H1 (cell line): ENCODE results near the gene ANO2. TPM values are rescaled to one million over a fixed set of nuclear protein-coding genes. Genes with fewer than 3 reads are reported as not detected.

ENCODE experiments used
- CTCF ChIA-PET: fragments of 300-600 bp; sonication (Branson Sonifier 250); formaldehyde crosslinking; loops from one replicate; lab custom pipeline; 2021; ENCODE audit not compliant: partially characterized antibody; lab: Charles Lee
- POLR2A ChIA-PET: fragments of 300-600 bp; sonication (Branson Sonifier 250); formaldehyde crosslinking; loops from one replicate; lab custom pipeline; 2021; ENCODE audit warnings: inconsistent platforms; ENCODE audit not compliant: partially characterized antibody; lab: Charles Lee
- DNase-seq, 2 experiments: peaks; one replicate each; pipeline versions ENCODE4 v3.0.0 to v3.0.0-alpha.2; 2010 to 2022; ENCODE audit warnings: low spot score in 2 of 2, low read depth in 1 of 2, mixed read lengths in 1 of 2
- FAIRE-seq: peaks from 2 replicates; lab custom pipeline; 2011; peaks lifted over from hg19 to GRCh38; lab: Jason Lieb, UNC
- H2AFZ ChIP-seq: 2 replicates; pipeline ENCODE4 v1.8.1; 2012; ENCODE audit warnings: low read length, inconsistent platforms
- H2AK5ac ChIP-seq: 2 replicates; pipeline ENCODE4 v1.6.1; 2013; ENCODE audit warnings: low read depth, low read length
- H2BK120ac ChIP-seq: replicated peaks from 2 replicates; pipeline ENCODE3; 2013; ENCODE audit warnings: low read depth, low read length, inconsistent platforms
- H2BK12ac ChIP-seq: 2 replicates; pipeline ENCODE4 v1.6.1; 2013; ENCODE audit warnings: low read depth, low read length
- H2BK15ac ChIP-seq: 2 replicates; pipeline ENCODE4 v1.6.1; 2013; ENCODE audit warnings: low read length
- H2BK20ac ChIP-seq: 2 replicates; pipeline ENCODE4 v1.6.1; 2013; ENCODE audit warnings: low read length
- H2BK5ac ChIP-seq: 2 replicates; pipeline ENCODE4 v1.6.1; 2013; ENCODE audit warnings: low read depth, low read length
- H3K14ac ChIP-seq: 2 replicates; pipeline ENCODE4 v1.6.1; 2013; ENCODE audit warnings: inconsistent platforms; ENCODE audit not compliant: insufficient read length
- H3K18ac ChIP-seq: 2 replicates; pipeline ENCODE4 v1.6.1; 2013; ENCODE audit warnings: low read length; ENCODE audit errors: extremely low read depth
- H3K23ac ChIP-seq: 2 replicates; pipeline ENCODE4 v1.6.1; 2013; ENCODE audit warnings: inconsistent platforms; ENCODE audit not compliant: insufficient read length
- H3K23me2 ChIP-seq: 2 replicates; pipeline ENCODE4 v1.6.1; 2013; ENCODE audit warnings: low read depth, low read length
- H3K27ac ChIP-seq: 2 replicates; pipeline ENCODE4 v1.6.1; 2011; ENCODE audit warnings: low read depth, low read length, inconsistent platforms
- H3K27me3 ChIP-seq, 4 experiments: replicated peaks in 1 of 4; 1 replicate in 1 of 4; 2 replicates in 3 of 4; pipeline versions ENCODE4 v1.6.1 to v1.8.1; 2011 to 2013; ENCODE audit warnings: low read length in 3 of 4, mild to moderate bottlenecking in 3 of 4, inconsistent platforms in 2 of 4, mixed read lengths in 2 of 4, moderate library complexity in 1 of 4; ENCODE audit not compliant: control insufficient read depth in 3 of 4, insufficient read depth in 3 of 4; ENCODE audit errors: extremely low read depth in 1 of 4
- H3K36me3 ChIP-seq, 4 experiments: 2 replicates each; pipeline versions ENCODE4 v1.6.1 to v1.8.1; 2011 to 2013; ENCODE audit warnings: mild to moderate bottlenecking in 4 of 4, low read length in 3 of 4, moderate library complexity in 2 of 4, control low read depth in 1 of 4, inconsistent platforms in 1 of 4; ENCODE audit not compliant: insufficient read depth in 4 of 4, control insufficient read depth in 2 of 4
- H3K4ac ChIP-seq: replicated peaks from 2 replicates; pipeline ENCODE3; 2013; ENCODE audit warnings: low read length, low read depth, mixed read lengths, inconsistent platforms; ENCODE audit not compliant: insufficient read length
- H3K4me1 ChIP-seq, 4 experiments: replicated peaks in 1 of 4; 1 replicate in 1 of 4; 2 replicates in 3 of 4; pipeline versions ENCODE4 v1.6.1 to v1.8.1; 2011 to 2013; ENCODE audit warnings: low read length in 3 of 4, inconsistent platforms in 2 of 4, mixed read lengths in 1 of 4; ENCODE audit not compliant: insufficient read depth in 4 of 4, control insufficient read depth in 3 of 4
- H3K4me2 ChIP-seq, 2 experiments: 2 replicates each; pipeline versions ENCODE4 v1.6.1 to v1.8.1; 2011 to 2013; ENCODE audit warnings: low read depth in 2 of 2, low read length in 2 of 2, control low read depth in 1 of 2, inconsistent platforms in 1 of 2, mild to moderate bottlenecking in 1 of 2; ENCODE audit not compliant: insufficient read depth in 1 of 2
- H3K4me3 ChIP-seq, 4 experiments: fragments of 200-600, 300-600 bp in 1 of 4; sonication (generic), shearing (Covaris generic), sonication (Bioruptor Twin) in 1 of 4; 2 replicates each; pipeline versions ENCODE4 v1.5.1 to v1.8.1; 2011 to 2016; ENCODE audit warnings: low read length in 4 of 4, low read depth in 3 of 4, control low read depth in 2 of 4, inconsistent platforms in 2 of 4, mild to moderate bottlenecking in 2 of 4, mixed read lengths in 1 of 4, moderate library complexity in 1 of 4; ENCODE audit not compliant: insufficient read depth in 2 of 4; ENCODE audit errors: extremely low read depth in 1 of 4
- H3K56ac ChIP-seq: replicated peaks from 2 replicates; pipeline ENCODE3; 2013; ENCODE audit warnings: low read depth, mild to moderate bottlenecking, mixed read lengths, low read length, inconsistent platforms; ENCODE audit not compliant: insufficient read length
- H3K79me1 ChIP-seq: 2 replicates; pipeline ENCODE4 v1.6.1; 2013; ENCODE audit warnings: low read depth, low read length, control low read depth
- H3K79me2 ChIP-seq, 2 experiments: 2 replicates each; pipeline versions ENCODE4 v1.6.1 to v1.8.1; 2012 to 2013; ENCODE audit warnings: low read length in 2 of 2, mild to moderate bottlenecking in 2 of 2, inconsistent platforms in 1 of 2; ENCODE audit not compliant: insufficient read depth in 2 of 2, control insufficient read depth in 1 of 2
- H3K9ac ChIP-seq, 4 experiments: replicated peaks in 1 of 4; 1 replicate in 1 of 4; 2 replicates in 3 of 4; pipeline versions ENCODE4 v1.6.1 to v1.8.1; 2011 to 2013; ENCODE audit warnings: low read depth in 3 of 4, low read length in 3 of 4, control low read depth in 2 of 4, mild to moderate bottlenecking in 2 of 4, moderate library complexity in 2 of 4, inconsistent platforms in 1 of 4; ENCODE audit errors: extremely low read depth in 1 of 4
- H3K9me3 ChIP-seq, 2 experiments: 2 replicates each; pipeline versions ENCODE4 v1.6.1 to v1.8.1; 2012 to 2013; ENCODE audit warnings: mild to moderate bottlenecking in 2 of 2, moderate library complexity in 2 of 2, control low read depth in 1 of 2, inconsistent platforms in 1 of 2, low read depth in 1 of 2, low read length in 1 of 2, mixed read lengths in 1 of 2; ENCODE audit not compliant: insufficient read depth in 2 of 2
- H4K20me1 ChIP-seq, 2 experiments: replicated peaks in 1 of 2; 2 replicates each; pipeline versions ENCODE3 to v1.8.1; 2011 to 2013; ENCODE audit warnings: inconsistent platforms in 2 of 2, low read length in 2 of 2, mild to moderate bottlenecking in 1 of 2; ENCODE audit not compliant: insufficient read depth in 2 of 2, control insufficient read depth in 1 of 2
- H4K5ac ChIP-seq: 2 replicates; pipeline ENCODE4 v1.6.1; 2013; ENCODE audit warnings: low read length, low read depth, mixed read lengths, inconsistent platforms; ENCODE audit not compliant: insufficient read length
- H4K8ac ChIP-seq: 2 replicates; pipeline ENCODE4 v1.8.0; 2013; ENCODE audit warnings: mild to moderate bottlenecking, moderate library complexity, low read length, inconsistent platforms; ENCODE audit not compliant: insufficient read depth; ENCODE audit errors: extremely low read depth
- H4K91ac ChIP-seq: replicated peaks from 2 replicates; pipeline ENCODE3; 2013; ENCODE audit warnings: low read length, mixed read lengths, inconsistent platforms; ENCODE audit not compliant: insufficient read length
- EP300 ChIP-seq, 2 experiments: IDR thresholded peaks; 1 replicate in 1 of 2; 2 replicates in 1 of 2; pipeline ENCODE4 v1.6.1; 2011 to 2012; ENCODE audit warnings: low read depth in 2 of 2, low read length in 2 of 2, mild to moderate bottlenecking in 2 of 2, borderline replicate concordance in 1 of 2, inconsistent platforms in 1 of 2, moderate library complexity in 1 of 2
- EZH2 ChIP-seq: fragments of 200-600 bp; sonication (generic); IDR thresholded peaks from 2 replicates; pipeline ENCODE4 v1.7.1; 2012; ENCODE audit warnings: low read depth, mild to moderate bottlenecking, moderate library complexity, low read length, inconsistent platforms; ENCODE audit not compliant: severe bottlenecking
- GTF2F1 ChIP-seq: IDR thresholded peaks from 2 replicates; pipeline ENCODE4 v1.6.1; 2012; ENCODE audit warnings: low read depth, low read length, improper control_type of control experiment, borderline replicate concordance
- HDAC6 ChIP-seq: IDR thresholded peaks from one replicate; pipeline ENCODE4 v1.7.1; 2012; ENCODE audit warnings: low read depth, mild to moderate bottlenecking, inconsistent platforms, low read length, moderate library complexity
- KDM1A ChIP-seq: fragments of 200-600, 300-600 bp; sonication (generic); IDR thresholded peaks from 2 replicates; pipeline ENCODE4 v1.7.1; 2016; ENCODE audit warnings: mild to moderate bottlenecking, low read length, borderline replicate concordance
- MAFK ChIP-seq: IDR thresholded peaks from 2 replicates; pipeline ENCODE4 v1.6.1; 2012; ENCODE audit warnings: low read depth, mild to moderate bottlenecking, improper control_type of control experiment, low read length
- RNF2 ChIP-seq: fragments of 200-900, 300-1000 bp; sonication (generic); IDR thresholded peaks from 2 replicates; pipeline ENCODE4 v1.7.1; 2016; ENCODE audit warnings: borderline replicate concordance, low read depth, mild to moderate bottlenecking, antibody characterized with exemption, low read length; ENCODE audit not compliant: poor library complexity, severe bottlenecking; ENCODE audit errors: missing control alignments
- SAP30 ChIP-seq: fragments of 300-600 bp; sonication (generic); IDR thresholded peaks from 2 replicates; pipeline ENCODE4 v1.7.1; 2012; ENCODE audit warnings: low read length, moderate library complexity, mild to moderate bottlenecking, inconsistent platforms; ENCODE audit not compliant: insufficient read depth, insufficient replicate concordance
- TAF1 ChIP-seq: IDR thresholded peaks from 2 replicates; pipeline ENCODE4 v1.6.1; 2011; ENCODE audit warnings: mild to moderate bottlenecking, low read depth, low read length
- TCF12 ChIP-seq: IDR thresholded peaks from 2 replicates; pipeline ENCODE4 v1.6.1; 2011; ENCODE audit warnings: low read depth, mild to moderate bottlenecking, low read length
- WGBS, 2 experiments: shearing (Covaris generic) in 1 of 2; methylation state at CpG; one replicate each; pipeline versions ENCODE4 v1.1.6 to v1.1.7; 2013 to 2015; ENCODE audit warnings: low lambda C conversion rate in 2 of 2, mixed read lengths in 2 of 2, inconsistent platforms in 1 of 2, low coverage in 1 of 2, missing lambda C conversion rate in 1 of 2; ENCODE audit not compliant: insufficient replicate concordance in 2 of 2, insufficient coverage in 1 of 2, insufficient read length in 1 of 2; ENCODE audit errors: extremely low coverage in 1 of 2, missing lambda C conversion rate in 1 of 2; 5-methylcytosine and 5-hydroxymethylcytosine counted together
- polyA plus RNA-seq, 7 experiments: library from polyadenylated mRNA; depleted of rRNA in 3 of 7; stranded (reverse) in 5 of 7; unstranded in 2 of 7; fragments of >200 nt in 5 of 7; fragments of 200-250 nt in 2 of 7; gene quantifications; 1 replicate in 5 of 7; 2 replicates in 1 of 7; 4 replicates in 1 of 7; pipeline versions ENCODE4 v1.2.1 to v1.2.3, GENCODE V29; 2011 to 2013; ENCODE audit warnings: missing spikeins in 2 of 7, mixed read lengths in 2 of 7
- total RNA-seq: library from RNA; stranded (reverse); fragmentation: NEBNext Ultra II Directional; extraction: Animal tissue kit (Norgen Biotek cat#: 25700); gene quantifications from 2 replicates; pipeline ENCODE4 v1.2.1, GENCODE V29; 2021
- TF ChIP-seq, protein P1 (sequence below): IDR thresholded peaks from 2 replicates; pipeline ENCODE4 v1.6.1; 2012; ENCODE audit warnings: inconsistent platforms
- TF ChIP-seq, protein P2 (sequence below): IDR thresholded peaks from 2 replicates; pipeline ENCODE4 v1.6.1; 2012; ENCODE audit warnings: inconsistent platforms

ANO2 gene
- total and polyA plus RNA-seq, 2 of the 8 experiments (the other 6 are each of a cell fraction or from before 2014, with no cell fraction given): 1.9 to 5.5 TPM

DNA sequence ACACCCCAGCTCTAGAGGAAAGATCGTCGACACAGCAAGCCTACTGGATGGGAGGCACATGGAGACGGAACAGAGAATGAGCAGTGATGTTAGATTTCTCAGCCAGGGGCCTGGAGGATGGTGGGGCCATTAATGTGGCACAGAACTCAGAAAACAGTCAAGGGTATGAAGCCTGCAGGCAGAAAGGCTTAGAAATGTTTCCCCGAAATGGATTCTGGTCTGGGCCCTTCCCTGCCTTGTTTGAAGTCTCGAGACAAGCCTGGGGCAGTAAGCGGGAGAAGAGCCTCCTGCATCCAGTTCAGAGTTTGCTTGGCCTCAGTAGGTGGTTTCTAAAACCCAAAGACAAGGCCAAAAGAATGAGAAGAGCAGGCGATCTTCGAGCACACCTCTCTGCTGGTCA lies 354.7 kb downstream of the ANO2 start:
- no peak overlapping the region for H3K14ac ChIP-seq
- ChIA-PET CTCF (no interaction called here), POLR2A (no interaction called here)
- FAIRE-seq (no peak), DNase-seq (no peak)
- H3K9me3 ChIP-seq: no peaks in the 10 kb centered on the region
- H4K91ac ChIP-seq: no peak overlapping the region
- no peak overlapping the region for H3K9ac ChIP-seq
- H3K4ac ChIP-seq: no peak overlapping the region
- no peak overlapping the region for H3K4me2 ChIP-seq
- H2AFZ ChIP-seq: no peak overlapping the region
- H2BK15ac ChIP-seq: no peak overlapping the region
- H2BK5ac ChIP-seq: no peak overlapping the region
- H3K79me1 ChIP-seq: no peaks in the 10 kb centered on the region
- no peaks in the 10 kb centered on the region for H3K79me2 ChIP-seq
- H2BK12ac ChIP-seq: no peak overlapping the region; the same call in 1 of the 2 replicates
- no peak overlapping the region for H2BK120ac ChIP-seq
- peaks cover 0 to 2% (median 0%) of the 10 kb centered on the region in 4 experiments; a peak in 1 of 7 replicates for H3K27me3 ChIP-seq
- no peak overlapping the region for H3K23ac ChIP-seq
- H4K8ac ChIP-seq: no peak overlapping the region
- H4K5ac ChIP-seq: no peak overlapping the region
- H2BK20ac ChIP-seq: no peak overlapping the region
- peaks cover 5 to 26% (median 10%) of the 10 kb centered on the region in 4 experiments for H3K4me1 ChIP-seq
- H2AK5ac ChIP-seq: no peak overlapping the region; the same call in 1 of the 2 replicates
- H3K36me3 ChIP-seq: no peaks in the 10 kb centered on the region
- 93% methylated on average over 8 of the region's 8 CpGs; no CpG with 5 or more reads in 1 of the 2 experiments for WGBS, 2 experiments
- no peak overlapping the region for H3K4me3 ChIP-seq
- H3K23me2 ChIP-seq: no peaks in the 10 kb centered on the region
- H3K56ac ChIP-seq: no peak overlapping the region
- no peaks in the 10 kb centered on the region for H4K20me1 ChIP-seq
- no peak overlapping the region for H3K27ac ChIP-seq
- H3K18ac ChIP-seq: no peak overlapping the region
- TF ChIP-seq GTF2F1 (no peak), EZH2 (no peak), TCF12 (no peak), SAP30 (no peak), HDAC6 (no peak), RNF2 (no peak), KDM1A (no peak), EP300 (IDR thresholded peaks at IDR 0.05; ENCODE audit: borderline replicate concordance in 1 of 2, low read depth in 2 of 2, low read length in 2 of 2) (no peak), MAFK (no peak), TAF1 (no peak)
- TF ChIP-seq, protein P1, sequence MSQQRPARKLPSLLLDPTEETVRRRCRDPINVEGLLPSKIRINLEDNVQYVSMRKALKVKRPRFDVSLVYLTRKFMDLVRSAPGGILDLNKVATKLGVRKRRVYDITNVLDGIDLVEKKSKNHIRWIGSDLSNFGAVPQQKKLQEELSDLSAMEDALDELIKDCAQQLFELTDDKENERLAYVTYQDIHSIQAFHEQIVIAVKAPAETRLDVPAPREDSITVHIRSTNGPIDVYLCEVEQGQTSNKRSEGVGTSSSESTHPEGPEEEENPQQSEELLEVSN: no peak
- TF ChIP-seq, protein P2, sequence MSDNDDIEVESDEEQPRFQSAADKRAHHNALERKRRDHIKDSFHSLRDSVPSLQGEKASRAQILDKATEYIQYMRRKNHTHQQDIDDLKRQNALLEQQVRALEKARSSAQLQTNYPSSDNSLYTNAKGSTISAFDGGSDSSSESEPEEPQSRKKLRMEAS: no peak
